Lower leg skin (tissue), 4 donors: ENCODE measurements around the gene SLC10A7. TPM values are rescaled to one million over a fixed set of nuclear protein-coding genes. Genes with fewer than 3 reads are reported as not detected.

ENCODE experiments used
- DNase-seq, 2 donors: peaks; one replicate each; pipeline ENCODE4 v3.0.0-alpha.2; 2019; ENCODE audit warnings: low spot score in 2 of 2
- H3K4me3 ChIP-seq: fragments of 200-600 bp; sonication (generic); 2 replicates; pipeline ENCODE4 v1.5.1; 2017; ENCODE audit warnings: mild to moderate bottlenecking, low read depth; ENCODE audit not compliant: poor library complexity, severe bottlenecking
- POLR2A ChIP-seq, 2 donors: fragments of 450-650 bp; IDR thresholded peaks; one replicate each; pipeline ENCODE4 v1.6.1; 2016 to 2017; ENCODE audit warnings: antibody characterized with exemption in 2 of 2, mild to moderate bottlenecking in 1 of 2, moderate library complexity in 1 of 2
- WGBS, 2 donors: methylation state at CpG; one replicate each; pipeline ENCODE4 v1.1.5; 2018; 5-methylcytosine and 5-hydroxymethylcytosine counted together
- intact Hi-C: fragments of 100-400 bp; cut with DNase I; formaldehyde crosslinking; loops from one replicate; pipeline ENCODE4 v1.15.0; 2023; ENCODE audit warnings: low total_unique reads
- total RNA-seq, 4 donors: library from RNA; depleted of rRNA; stranded (reverse); fragments of >200 nt; gene quantifications; one replicate each; pipeline ENCODE4 v1.1.0, GENCODE V29; 2016
- TF ChIP-seq, protein P1 (sequence below), 3 donors: fragments of 450-650 bp; IDR thresholded peaks; one replicate each; pipeline ENCODE4 v1.5.1; 2016; ENCODE audit warnings: antibody characterized with exemption in 3 of 3, mild to moderate bottlenecking in 3 of 3, moderate library complexity in 2 of 3

SLC10A7 gene
- total RNA-seq, 4 donors from 2014 or later = 5.5 to 11.0 (median 8.8) TPM

DNA sequence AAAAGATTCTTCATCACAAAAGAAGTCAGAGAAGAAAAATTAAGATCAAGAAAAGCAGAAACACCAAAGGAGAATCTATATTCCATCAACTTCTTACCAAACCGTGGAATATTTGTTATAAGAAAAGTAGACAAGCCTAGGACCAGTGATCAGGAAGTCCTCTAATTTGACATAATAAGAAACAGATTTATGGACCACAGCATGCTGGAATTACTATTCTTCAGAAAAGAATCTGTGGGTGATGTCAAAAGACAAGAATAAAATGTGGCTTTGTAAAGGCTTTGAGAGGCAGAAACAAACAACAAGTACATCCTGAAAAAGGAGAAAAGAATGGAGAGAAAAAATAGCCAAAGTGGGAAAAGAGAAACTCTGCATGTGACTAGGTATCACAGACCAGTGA lies 123.3 kb downstream of the SLC10A7 start:
- no peak for TF ChIP-seq POLR2A (IDR thresholded peaks at IDR 0.05)
- TF ChIP-seq, protein P1, sequence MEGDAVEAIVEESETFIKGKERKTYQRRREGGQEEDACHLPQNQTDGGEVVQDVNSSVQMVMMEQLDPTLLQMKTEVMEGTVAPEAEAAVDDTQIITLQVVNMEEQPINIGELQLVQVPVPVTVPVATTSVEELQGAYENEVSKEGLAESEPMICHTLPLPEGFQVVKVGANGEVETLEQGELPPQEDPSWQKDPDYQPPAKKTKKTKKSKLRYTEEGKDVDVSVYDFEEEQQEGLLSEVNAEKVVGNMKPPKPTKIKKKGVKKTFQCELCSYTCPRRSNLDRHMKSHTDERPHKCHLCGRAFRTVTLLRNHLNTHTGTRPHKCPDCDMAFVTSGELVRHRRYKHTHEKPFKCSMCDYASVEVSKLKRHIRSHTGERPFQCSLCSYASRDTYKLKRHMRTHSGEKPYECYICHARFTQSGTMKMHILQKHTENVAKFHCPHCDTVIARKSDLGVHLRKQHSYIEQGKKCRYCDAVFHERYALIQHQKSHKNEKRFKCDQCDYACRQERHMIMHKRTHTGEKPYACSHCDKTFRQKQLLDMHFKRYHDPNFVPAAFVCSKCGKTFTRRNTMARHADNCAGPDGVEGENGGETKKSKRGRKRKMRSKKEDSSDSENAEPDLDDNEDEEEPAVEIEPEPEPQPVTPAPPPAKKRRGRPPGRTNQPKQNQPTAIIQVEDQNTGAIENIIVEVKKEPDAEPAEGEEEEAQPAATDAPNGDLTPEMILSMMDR (IDR thresholded peaks at IDR 0.05) = no peak
- no peak for DNase-seq
- intact Hi-C loops = no loop called here
- WGBS, 2 donors = 53 to 54% methylated on average over 1 of the region's 1 CpG
- no peak overlapping the region for H3K4me3 ChIP-seq

DNA sequence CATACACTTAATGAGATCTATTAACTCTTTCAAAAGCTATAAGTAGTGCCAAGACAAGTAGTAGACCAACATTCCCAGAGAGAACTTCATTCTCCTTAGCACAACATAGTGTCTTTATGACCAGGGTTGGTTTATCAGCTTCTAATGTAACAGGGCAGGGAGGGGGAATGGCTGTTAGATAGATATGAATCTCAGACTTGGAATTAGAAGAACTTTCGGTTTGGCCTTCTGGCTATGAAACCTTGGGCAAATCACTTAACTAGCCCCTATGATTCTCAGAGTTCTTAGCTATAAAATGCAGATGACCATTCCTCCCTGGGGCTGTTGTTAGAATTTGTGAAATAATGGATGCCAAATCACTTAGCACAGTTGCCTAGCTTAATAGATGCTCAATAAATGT lies 132.2 kb downstream of the SLC10A7 start:
- no peak overlapping the region for H3K4me3 ChIP-seq
- no peak for TF ChIP-seq POLR2A (IDR thresholded peaks at IDR 0.05)
- TF ChIP-seq, protein P1 (IDR thresholded peaks at IDR 0.05) = no peak
- no peak for DNase-seq
- 92% methylated on average over 1 of the region's 1 CpG for WGBS, 2 donors
- intact Hi-C loops = no loop called here

DNA sequence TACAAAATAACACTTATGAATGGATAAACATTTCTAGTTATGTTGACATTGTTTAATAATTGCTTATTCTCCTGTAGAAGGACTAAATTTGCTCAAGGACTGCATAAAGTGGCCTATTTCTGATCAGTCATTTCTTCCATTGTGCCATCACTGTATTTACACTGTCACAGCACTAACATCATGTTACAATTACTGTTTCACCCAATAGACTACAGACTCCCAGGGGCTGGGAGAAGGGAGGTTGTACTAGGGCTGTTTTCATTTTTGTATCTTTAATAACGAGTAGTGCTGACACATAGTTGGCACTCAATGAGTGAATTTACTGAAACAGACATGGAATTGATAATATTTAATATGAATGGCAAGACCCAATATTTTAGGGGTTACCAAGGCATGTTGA lies 139.5 kb downstream of the SLC10A7 start:
- intact Hi-C loops = no loop called here
- WGBS, 2 donors = 65 to 66% methylated on average over 1 of the region's 1 CpG
- TF ChIP-seq, protein P1 (IDR thresholded peaks at IDR 0.05) = no peak
- TF ChIP-seq POLR2A (IDR thresholded peaks at IDR 0.05) = no peak
- no peak for DNase-seq
- no peak overlapping the region for H3K4me3 ChIP-seq

DNA sequence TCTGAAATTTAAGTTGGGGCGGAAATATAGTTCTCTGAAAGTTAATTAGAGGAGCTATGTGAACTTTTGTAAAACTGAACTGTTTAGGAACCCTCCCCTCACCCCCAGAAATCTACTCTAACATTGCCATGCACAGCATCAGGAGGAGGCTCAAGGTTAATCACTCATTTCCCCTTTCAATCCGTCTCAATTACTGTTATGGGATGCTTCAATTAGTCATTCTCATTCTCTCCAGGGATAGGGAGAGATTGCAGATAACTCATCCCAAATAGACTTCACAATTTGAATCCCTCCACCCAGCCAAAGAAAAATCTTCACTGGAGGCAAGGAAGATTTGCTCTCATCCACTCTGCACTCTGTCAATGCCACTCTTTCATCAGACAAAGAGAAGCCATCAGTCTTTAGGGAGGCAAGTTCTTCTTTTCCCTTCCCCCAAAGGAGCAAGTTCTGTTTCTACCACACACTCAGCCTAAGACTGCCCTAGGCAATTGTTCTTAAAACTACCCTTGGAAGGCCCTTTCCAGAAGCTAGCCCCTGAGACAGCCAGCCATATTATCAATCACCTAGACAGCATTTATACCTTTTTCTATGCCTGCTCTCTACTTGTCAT lies 140.4 kb downstream of the SLC10A7 start:
- no peak for TF ChIP-seq POLR2A (IDR thresholded peaks at IDR 0.05)
- TF ChIP-seq, protein P1 (IDR thresholded peaks at IDR 0.05) = no peak
- intact Hi-C loops = no loop called here
- 83 to 87% methylated on average over 2 of the region's 2 CpGs for WGBS, 2 donors

DNA sequence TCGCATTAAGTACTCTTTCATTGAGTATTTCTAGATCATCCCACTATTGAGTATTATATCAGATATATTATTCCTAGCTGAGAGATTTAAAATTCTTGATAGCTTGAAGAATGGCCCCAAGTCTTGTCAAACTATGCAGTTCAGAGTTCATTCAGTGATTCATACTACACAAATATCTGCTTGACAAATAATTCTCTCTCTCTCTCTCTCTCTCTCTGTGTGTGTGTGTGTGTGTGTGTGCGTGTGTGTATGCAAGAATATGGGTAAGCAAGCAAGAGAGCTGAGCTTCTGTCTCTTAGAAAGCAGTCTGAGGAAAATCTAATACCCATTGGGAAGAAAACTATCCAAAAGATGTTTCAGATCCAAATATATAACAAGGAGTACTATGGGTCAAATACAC lies 142.0 kb downstream of the SLC10A7 start:
- no peak overlapping the region for H3K4me3 ChIP-seq
- 89 to 92% methylated on average over 2 of the region's 2 CpGs for WGBS, 2 donors
- DNase-seq = no peak
- intact Hi-C loops = no loop called here
- no peak for TF ChIP-seq POLR2A (IDR thresholded peaks at IDR 0.05)
- TF ChIP-seq, protein P1 (IDR thresholded peaks at IDR 0.05) = no peak

More for the DNA sequence above, 140.4 kb downstream of the SLC10A7 start:
- no peak for DNase-seq
- no peak overlapping the region for H3K4me3 ChIP-seq

DNA sequence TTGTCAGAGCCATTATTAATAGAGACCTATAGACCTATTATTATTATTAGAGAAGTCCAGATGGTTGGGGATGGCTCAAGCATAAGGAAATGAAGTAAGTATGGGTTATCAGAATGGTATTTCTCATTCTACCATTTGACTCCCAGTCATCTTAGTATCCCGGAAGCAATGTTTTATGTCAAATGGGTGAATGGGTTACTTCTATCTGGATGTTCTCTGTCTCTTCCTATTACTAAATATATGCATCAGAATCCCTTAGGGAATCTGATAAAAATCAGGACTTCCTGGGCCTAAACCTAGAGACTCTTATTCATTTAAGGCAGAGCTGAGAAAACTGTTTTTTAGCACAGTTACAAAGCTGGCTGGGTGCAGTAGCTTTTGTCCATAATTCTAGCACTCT lies 149.9 kb downstream of the SLC10A7 start:
- no peak overlapping the region for H3K4me3 ChIP-seq
- WGBS, 2 donors = 90 to 97% methylated on average over 1 of the region's 1 CpG
- TF ChIP-seq, protein P1 (IDR thresholded peaks at IDR 0.05) = no peak
- intact Hi-C loops = no loop called here
- no peak for DNase-seq
